CD4-positive, alpha-beta T cell treated with Interleukin-4 for 1 hour (primary cell): ENCODE results near the gene PZP.
"Not testable (repeated sequence)": the region's sequence is repeated elsewhere in the genome, so short reads cannot be mapped to it uniquely, and the experiment has no call there.

Source experiments
- DNase-seq, 2 donors: peaks; one replicate each; pipeline ENCODE4 v3.0.0-alpha.2; 2020 to 2022

PZP gene

GRCh38 chr12:9208229-9208628 is at the start of gene PZP:
Gene PZP, minus strand, starts transcription at chr12:9208395. Its CDS starts 54 bp downstream, at chr12:9208341.
- no peak for DNase-seq

- DNase-seq, result no peak
These were observed 48.7 kb upstream of the PZP start for GRCh38 chr12:9256758-9257405.

GRCh38 chr12:9256341-9256740 is 48.1 kb upstream of the PZP start:
- DNase-seq, result no peak

- no peak for DNase-seq
These were observed 47.6 kb upstream of the PZP start for GRCh38 chr12:9255837-9256236.

- no peak for DNase-seq
These were observed 45.3 kb upstream of the PZP start for GRCh38 chr12:9253464-9253863.

- DNase-seq, result not testable (repeated sequence)
These were observed 44.6 kb upstream of the PZP start for GRCh38 chr12:9252791-9253190.

GRCh38 chr12:9252256-9252655 is 44.1 kb upstream of the PZP start:
- DNase-seq, result no peak

GRCh38 chr12:9248435-9248834 is 40.2 kb upstream of the PZP start:
- no peak for DNase-seq

GRCh38 chr12:9244894-9245293 is 36.7 kb upstream of the PZP start:
- no peak for DNase-seq

GRCh38 chr12:9243999-9244649 is 35.9 kb upstream of the PZP start:
- DNase-seq, result no peak

GRCh38 chr12:9241301-9241700 is 33.1 kb upstream of the PZP start:
- no peak for DNase-seq

- DNase-seq, result no peak
These were observed 32.6 kb upstream of the PZP start for GRCh38 chr12:9240776-9241175.

GRCh38 chr12:9240004-9240635 is 31.9 kb upstream of the PZP start:
- peak; percentile 48 to 52 for DNase-seq

GRCh38 chr12:9237286-9237685 is 29.1 kb upstream of the PZP start:
- DNase-seq, result no peak

- no peak for DNase-seq
These were observed 27.3 kb upstream of the PZP start for GRCh38 chr12:9235519-9235918.

- no peak for DNase-seq
These were observed 19.8 kb upstream of the PZP start for GRCh38 chr12:9227950-9228349.

- DNase-seq, result no peak
These were observed 15.6 kb upstream of the PZP start for GRCh38 chr12:9223830-9224229.

- no peak for DNase-seq
These were observed 13.3 kb upstream of the PZP start for GRCh38 chr12:9221483-9221882.

- DNase-seq, result not testable (repeated sequence)
These were observed 12.8 kb upstream of the PZP start for GRCh38 chr12:9221011-9221410.

- DNase-seq, result no peak
These were observed 6.3 kb upstream of the PZP start for GRCh38 chr12:9214534-9214933.

- DNase-seq, result no peak
These were observed 3.5 kb upstream of the PZP start for GRCh38 chr12:9211687-9212086.

GRCh38 chr12:9204380-9204779 is 3.8 kb downstream of the PZP start:
- DNase-seq, result no peak

GRCh38 chr12:9198012-9198411 is 10.2 kb downstream of the PZP start:
- DNase-seq, result no peak

- DNase-seq, result no peak
These were observed 23.9 kb downstream of the PZP start for GRCh38 chr12:9184276-9184675.
